ENCODE data around the gene PRELID2. TPM values are rescaled to one million over a fixed set of nuclear protein-coding genes. Genes with fewer than 3 reads are reported as not detected.

The PRELID2 gene
- total RNA-seq, 1 experiment from 2014 or later: 27.7 TPM

DNA sequence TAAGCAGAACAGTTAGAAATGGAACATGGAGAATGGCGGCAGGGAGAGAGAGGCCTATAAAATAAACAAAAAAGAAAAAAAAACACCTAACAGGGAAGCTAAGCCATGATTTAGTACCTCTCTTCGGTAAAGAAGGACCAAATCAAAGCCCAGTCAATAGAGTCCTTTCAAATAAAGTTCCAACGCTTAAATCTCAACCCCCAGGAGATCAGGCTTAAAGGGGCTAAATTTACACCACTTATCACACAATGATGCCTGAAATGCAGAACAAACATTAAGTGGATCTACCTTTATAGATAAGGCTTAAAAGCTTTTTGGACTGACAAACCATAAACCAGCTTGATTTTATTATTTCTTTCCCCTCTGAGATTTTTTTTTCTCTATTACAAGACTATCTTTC is 66.3 kb downstream of the PRELID2 start:
- Histone ChIP-seq H2AFZ (no peak overlapping the region), H3K36me3 (ENCODE audit: low read depth) (no peaks in the 10 kb centered on the region), H3F3A (ENCODE audit: insufficient read depth, low read depth) (no peaks in the 10 kb centered on the region), H3K4me1 (replicated peaks; ENCODE audit: insufficient read depth) (no peaks in the 10 kb centered on the region), H3K27me3 (ENCODE audit: insufficient read depth, low read depth) (no peaks in the 10 kb centered on the region), H3K27ac (no peak overlapping the region), H3K4me3 (no peak overlapping the region), H3K9me3 (ENCODE audit: insufficient read depth, low read depth) (no peaks in the 10 kb centered on the region), H3K4me2 (no peak overlapping the region), H3K9me2 (ENCODE audit: insufficient read depth) (no peaks in the 10 kb centered on the region), H3K79me2 (ENCODE audit: low read depth) (no peaks in the 10 kb centered on the region), H4K20me1 (ENCODE audit: insufficient read depth) (no peaks in the 10 kb centered on the region)
- intact Hi-C loops (cut with micrococcal nuclease; ENCODE audit: unreplicated experiment): no loop called here
- BruUV-seq (replicated peaks): no TSS peak
- DNase-seq: no peak
- TF ChIP-seq, protein P1, sequence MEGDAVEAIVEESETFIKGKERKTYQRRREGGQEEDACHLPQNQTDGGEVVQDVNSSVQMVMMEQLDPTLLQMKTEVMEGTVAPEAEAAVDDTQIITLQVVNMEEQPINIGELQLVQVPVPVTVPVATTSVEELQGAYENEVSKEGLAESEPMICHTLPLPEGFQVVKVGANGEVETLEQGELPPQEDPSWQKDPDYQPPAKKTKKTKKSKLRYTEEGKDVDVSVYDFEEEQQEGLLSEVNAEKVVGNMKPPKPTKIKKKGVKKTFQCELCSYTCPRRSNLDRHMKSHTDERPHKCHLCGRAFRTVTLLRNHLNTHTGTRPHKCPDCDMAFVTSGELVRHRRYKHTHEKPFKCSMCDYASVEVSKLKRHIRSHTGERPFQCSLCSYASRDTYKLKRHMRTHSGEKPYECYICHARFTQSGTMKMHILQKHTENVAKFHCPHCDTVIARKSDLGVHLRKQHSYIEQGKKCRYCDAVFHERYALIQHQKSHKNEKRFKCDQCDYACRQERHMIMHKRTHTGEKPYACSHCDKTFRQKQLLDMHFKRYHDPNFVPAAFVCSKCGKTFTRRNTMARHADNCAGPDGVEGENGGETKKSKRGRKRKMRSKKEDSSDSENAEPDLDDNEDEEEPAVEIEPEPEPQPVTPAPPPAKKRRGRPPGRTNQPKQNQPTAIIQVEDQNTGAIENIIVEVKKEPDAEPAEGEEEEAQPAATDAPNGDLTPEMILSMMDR (conservative IDR thresholded peaks at IDR 0.05): no peak
- no peak for TF ChIP-seq EZH2 (IDR thresholded peaks at IDR 0.05; ENCODE audit: low read depth)
- CTCF ChIA-PET: no interaction called here
- POLR2A ChIA-PET (ENCODE audit: unreplicated experiment): interaction anchor here (0.6 kb wide), 1 partner anchor 24 kb away, joined by 6 read pairs; no protein-coding TSS in a partner anchor

DNA sequence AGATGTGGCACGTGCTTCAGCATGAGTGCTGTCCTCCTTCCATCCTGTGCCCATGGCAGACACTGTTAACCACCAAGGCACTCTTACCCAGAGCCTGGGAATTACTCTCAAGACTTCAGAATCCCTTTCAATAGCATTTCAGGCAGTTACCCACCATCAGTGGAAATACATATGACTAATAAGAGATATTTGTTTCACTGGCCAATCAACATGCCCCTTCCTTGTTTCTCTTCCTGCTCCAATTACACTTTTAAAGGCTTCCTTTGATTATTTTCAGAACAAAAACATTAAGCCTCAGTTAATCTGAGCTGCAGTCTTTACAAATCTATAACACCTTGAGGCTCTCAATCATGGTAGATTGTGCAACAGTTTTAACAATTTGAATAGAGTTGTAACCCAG is 70.8 kb downstream of the PRELID2 start:
- Histone ChIP-seq H3K9me3 (ENCODE audit: insufficient read depth, low read depth) (no peaks in the 10 kb centered on the region), H3K4me1 (replicated peaks; ENCODE audit: insufficient read depth) (no peaks in the 10 kb centered on the region), H3K9me2 (ENCODE audit: insufficient read depth) (no peaks in the 10 kb centered on the region), H3K27ac (no peak overlapping the region), H3F3A (ENCODE audit: insufficient read depth, low read depth) (no peaks in the 10 kb centered on the region), H3K36me3 (ENCODE audit: low read depth) (no peaks in the 10 kb centered on the region), H4K20me1 (ENCODE audit: insufficient read depth) (no peaks in the 10 kb centered on the region), H3K27me3 (ENCODE audit: insufficient read depth, low read depth) (no peaks in the 10 kb centered on the region), H3K4me2 (no peak overlapping the region), H3K79me2 (ENCODE audit: low read depth) (no peaks in the 10 kb centered on the region), H3K4me3 (no peak overlapping the region), H2AFZ (no peak overlapping the region)
- BruUV-seq (replicated peaks): no TSS peak
- CTCF ChIA-PET: no interaction called here
- intact Hi-C loops (cut with micrococcal nuclease; ENCODE audit: unreplicated experiment): no loop called here
- DNase-seq: no peak
- POLR2A ChIA-PET (ENCODE audit: unreplicated experiment): no interaction called here
- TF ChIP-seq, protein P1 (conservative IDR thresholded peaks at IDR 0.05): no peak
- no peak for TF ChIP-seq EZH2 (IDR thresholded peaks at IDR 0.05; ENCODE audit: low read depth)

DNA sequence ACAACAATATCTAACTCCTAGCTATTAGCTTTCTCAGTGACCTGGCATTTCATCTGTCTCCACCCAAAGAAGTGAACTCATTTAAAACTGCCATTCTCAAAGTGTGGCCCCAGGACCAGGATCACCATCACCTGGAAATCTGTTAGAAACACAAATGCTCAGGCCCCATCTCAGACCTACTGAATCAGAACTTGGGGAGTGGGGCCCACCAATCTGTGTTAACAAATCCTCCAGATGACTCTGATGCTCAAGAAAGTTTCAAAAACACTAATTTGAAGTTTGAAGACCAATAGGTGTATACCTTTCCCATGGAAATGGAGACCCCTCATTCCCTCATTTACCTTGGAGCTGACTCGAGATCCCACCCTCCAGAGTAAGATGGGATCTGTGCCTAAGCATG is 72.3 kb downstream of the PRELID2 start:
- no peak overlapping the region for H3K4me3 ChIP-seq
- H3K79me2 ChIP-seq (ENCODE audit: low read depth): no peaks in the 10 kb centered on the region
- no peaks in the 10 kb centered on the region for H4K20me1 ChIP-seq (ENCODE audit: insufficient read depth)
- DNase-seq: no peak
- no peaks in the 10 kb centered on the region for H3K27me3 ChIP-seq (ENCODE audit: insufficient read depth, low read depth)
- H2AFZ ChIP-seq: no peak overlapping the region
- no TSS peak for BruUV-seq (replicated peaks)
- H3K36me3 ChIP-seq (ENCODE audit: low read depth): no peaks in the 10 kb centered on the region
- no peaks in the 10 kb centered on the region for H3K9me2 ChIP-seq (ENCODE audit: insufficient read depth)
- intact Hi-C loops (cut with micrococcal nuclease; ENCODE audit: unreplicated experiment): no loop called here
- no peaks in the 10 kb centered on the region for H3K9me3 ChIP-seq (ENCODE audit: insufficient read depth, low read depth)
- no peaks in the 10 kb centered on the region for H3F3A ChIP-seq (ENCODE audit: insufficient read depth, low read depth)
- no peak overlapping the region for H3K4me2 ChIP-seq
- POLR2A ChIA-PET (ENCODE audit: unreplicated experiment): no interaction called here
- CTCF ChIA-PET: no interaction called here
- H3K4me1 ChIP-seq (replicated peaks; ENCODE audit: insufficient read depth): no peaks in the 10 kb centered on the region
- no peak overlapping the region for H3K27ac ChIP-seq
- TF ChIP-seq, protein P1 (conservative IDR thresholded peaks at IDR 0.05): no peak
- no peak for TF ChIP-seq EZH2 (IDR thresholded peaks at IDR 0.05; ENCODE audit: low read depth)

All from PC-9 (cell line).